NCI-H345 treated with DMSO at 0.1 percent for 48 hours (cell line): ENCODE data around the gene PCBP3.

Experiments used
- DNase-seq: peaks from one replicate; lab custom pipeline; 2025; ENCODE audit not compliant: unreplicated experiment; lab: John Stamatoyannopoulos, UW

PCBP3 gene

DNA sequence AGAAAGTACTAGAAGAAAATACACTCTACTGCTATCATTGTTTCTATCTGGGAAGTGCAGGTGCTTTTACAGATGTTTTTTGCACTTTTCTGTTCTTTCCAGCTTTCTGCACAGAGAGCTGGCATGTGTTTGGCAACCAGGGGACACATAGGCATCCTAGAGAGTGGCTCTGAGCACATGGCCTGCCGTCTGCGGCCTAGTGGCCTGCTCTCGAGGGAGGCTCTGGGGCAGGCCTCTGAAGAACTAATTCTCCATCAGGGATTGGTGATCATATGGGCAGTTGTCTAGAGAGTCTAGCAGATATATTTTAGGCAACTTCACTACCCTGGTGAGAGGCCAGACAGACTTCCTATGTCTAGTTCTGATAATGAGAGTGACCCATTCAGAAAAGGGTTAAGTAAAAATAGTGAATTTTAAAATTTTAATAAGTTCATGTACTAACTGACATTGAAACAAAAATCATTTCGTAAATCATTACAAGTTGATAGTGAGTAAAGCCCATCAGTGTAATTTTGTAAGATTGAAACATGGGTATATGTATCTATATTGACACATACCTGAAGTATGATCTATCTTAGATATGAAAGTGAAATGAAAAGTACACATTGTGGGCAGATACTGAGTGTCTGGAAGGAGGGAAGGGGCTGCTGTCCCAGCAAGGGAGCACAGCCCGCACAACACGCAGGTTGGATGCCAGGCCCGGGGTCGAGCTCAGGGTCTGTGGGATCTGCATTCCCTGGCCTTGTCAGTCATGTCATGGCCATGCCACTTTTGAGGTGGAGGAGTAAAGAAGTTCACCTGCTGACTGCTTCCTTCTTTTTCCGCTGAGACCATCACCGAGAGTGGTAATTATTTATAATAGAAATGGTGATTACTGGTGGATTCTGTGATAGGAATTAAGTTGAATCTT is 79.8 kb downstream of the PCBP3 start:
- DNase-seq = no peak

DNA sequence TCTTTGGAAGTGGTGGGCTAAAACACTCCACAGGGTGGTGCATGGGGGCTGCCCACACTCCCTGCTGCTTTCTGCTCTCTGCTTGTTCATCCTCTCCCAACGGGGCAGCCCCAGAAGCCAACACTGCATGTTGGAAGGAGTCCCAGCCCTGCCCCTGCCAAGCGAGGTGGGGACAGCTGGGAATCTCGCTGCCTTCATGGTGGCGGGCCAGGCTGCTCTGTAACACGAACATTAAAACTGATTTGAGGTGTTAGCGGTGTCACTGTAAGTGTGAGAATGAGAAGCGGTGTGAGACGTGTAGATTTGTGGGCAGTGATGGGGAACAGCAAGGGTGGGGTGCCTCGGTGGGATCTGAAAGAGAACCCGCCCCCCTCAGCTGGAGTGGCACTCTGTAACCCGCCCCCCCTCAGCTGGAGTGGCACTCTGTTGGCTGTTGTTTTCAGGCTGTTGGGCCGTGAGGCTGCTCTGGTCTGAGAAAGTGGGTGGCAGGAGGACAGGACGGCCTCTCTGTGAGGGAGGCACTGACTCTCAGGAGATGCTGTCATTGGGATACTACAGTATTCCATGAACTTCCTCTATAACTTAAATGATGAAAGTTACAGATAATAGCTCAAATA is 80.9 kb downstream of the PCBP3 start:
- no peak for DNase-seq

DNA sequence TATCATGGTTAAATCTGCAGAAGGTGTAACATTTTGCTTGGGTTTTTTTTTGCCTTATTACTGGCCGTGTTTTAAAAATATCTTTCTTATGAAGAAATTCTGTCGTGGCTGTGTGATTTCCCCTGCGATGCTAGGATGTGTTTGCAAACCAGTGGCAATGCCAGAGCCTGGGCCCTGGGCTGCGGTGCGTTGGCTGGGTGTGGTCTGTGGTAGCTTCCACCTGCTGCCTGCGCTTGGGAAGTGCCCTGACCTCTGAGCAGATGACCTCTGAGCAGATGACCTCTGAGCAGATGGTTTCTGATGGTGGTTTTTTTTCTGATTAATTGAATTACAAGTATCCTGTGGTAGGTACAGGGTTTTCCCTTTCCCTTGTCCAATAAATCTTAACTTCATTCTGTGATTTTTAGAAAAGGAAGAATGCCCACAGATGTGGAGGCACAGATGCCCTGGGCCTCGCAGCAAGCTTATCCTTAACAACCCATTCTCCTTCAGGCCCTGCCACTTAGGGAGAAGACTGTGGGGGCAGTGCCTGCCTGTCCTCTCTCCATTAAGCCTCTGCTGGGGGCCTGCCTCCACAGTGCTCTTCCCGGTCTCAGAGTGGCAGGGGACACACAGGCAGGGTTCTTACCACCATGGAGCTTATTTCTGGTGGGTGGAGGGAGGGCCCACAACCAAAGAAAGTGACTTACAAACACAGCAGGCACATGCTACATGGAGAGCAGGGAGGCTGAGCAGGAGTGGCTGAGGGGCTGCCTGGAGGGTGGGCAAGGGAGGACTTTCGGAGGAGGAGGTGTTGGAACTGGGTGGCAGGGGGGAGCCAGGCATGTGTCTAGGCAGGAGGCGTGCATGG is 81.7 kb downstream of the PCBP3 start:
- no peak for DNase-seq

DNA sequence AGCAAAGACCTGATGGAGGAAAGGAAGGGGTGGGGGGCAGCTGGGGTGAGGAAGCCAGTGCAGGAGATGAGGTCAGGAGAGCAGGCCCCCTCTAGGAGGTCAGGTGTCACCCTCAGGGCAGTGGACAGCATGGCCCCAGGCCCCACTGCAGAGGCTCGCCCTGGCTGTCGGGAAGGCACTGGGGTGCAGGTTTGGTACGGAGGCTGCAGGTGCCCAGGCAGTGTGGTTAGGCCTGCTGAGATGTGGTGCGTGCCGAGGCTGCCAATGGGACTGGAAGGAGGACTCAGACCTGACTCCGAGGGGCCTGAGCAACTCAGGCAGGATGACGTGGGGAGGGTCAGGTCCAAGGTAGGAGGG is 82.3 kb downstream of the PCBP3 start:
- no peak for DNase-seq

DNA sequence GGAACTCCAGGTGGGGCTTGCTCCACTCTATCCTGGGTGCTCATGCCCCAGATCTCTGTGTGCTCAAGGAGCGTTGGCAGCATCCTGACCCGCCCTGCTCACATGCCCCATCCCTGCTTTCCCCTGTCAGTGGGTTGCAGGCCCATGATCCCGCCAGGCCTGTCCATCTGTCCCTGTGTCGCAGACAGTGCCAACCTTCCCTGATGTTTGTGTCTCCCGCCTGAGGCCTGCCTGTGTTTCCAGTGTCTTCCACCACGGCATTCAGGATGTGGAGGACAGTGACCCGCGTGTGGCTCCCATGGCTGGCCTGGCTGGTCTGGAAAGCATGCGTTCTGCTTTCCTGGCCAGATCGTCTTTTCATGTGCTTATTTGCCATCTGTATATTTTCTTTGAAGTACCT is 82.9 kb downstream of the PCBP3 start:
- DNase-seq = no peak

DNA sequence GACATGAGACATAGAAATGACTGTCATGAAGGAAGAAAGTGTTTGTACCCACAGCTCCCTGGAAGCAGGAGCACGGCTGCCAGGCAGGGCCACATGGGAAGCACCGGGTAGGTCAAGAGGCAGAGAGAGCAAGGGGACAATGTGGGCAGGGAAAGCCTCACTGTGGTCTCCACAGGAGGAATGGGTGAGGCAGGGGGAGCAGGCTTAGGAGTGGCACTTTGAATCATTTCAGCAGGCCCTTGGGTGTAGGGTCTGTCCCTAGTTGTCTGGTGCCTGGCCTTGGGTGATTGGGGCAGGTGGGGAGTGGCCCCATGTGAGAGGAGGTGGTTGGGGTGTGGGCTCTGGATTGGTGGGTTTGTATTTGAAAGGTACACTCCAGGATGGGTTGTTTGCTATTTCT is 83.9 kb downstream of the PCBP3 start:
- no peak for DNase-seq

DNA sequence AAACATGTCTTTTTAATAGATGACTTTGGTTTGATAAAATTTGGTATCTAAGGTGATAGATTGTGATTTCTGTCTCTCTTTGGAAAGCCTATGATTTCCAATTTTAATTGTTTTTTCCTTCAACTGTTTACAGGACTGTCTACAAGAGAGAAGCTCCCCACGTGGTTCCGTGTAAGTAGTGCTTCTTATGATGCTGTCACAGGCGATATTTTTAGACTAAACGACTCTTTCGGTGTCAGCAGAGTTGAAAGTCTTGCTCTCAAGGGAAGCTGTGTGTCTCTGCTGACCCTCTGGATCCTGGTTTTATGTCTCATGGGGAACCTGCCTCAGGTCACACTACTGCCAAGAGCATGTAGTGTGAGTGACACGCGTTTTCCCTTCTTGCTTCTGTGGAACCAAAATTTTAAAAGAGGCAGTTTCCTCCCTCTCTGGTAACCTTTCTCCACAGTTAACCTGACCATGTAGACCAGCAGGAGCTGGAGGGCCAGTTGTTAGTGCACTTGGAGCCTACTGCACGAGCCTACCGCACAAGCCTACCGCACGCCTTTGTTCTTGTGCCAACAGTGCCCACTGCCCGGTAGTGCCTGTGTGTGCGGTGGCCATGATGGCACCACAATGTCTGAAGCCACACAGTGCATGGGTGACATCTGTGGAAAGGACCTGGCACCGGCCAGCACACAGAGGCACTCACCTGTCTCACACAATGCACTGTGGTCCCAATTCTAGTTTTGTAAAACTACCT is 91.9 kb downstream of the PCBP3 start:
- no peak for DNase-seq

DNA sequence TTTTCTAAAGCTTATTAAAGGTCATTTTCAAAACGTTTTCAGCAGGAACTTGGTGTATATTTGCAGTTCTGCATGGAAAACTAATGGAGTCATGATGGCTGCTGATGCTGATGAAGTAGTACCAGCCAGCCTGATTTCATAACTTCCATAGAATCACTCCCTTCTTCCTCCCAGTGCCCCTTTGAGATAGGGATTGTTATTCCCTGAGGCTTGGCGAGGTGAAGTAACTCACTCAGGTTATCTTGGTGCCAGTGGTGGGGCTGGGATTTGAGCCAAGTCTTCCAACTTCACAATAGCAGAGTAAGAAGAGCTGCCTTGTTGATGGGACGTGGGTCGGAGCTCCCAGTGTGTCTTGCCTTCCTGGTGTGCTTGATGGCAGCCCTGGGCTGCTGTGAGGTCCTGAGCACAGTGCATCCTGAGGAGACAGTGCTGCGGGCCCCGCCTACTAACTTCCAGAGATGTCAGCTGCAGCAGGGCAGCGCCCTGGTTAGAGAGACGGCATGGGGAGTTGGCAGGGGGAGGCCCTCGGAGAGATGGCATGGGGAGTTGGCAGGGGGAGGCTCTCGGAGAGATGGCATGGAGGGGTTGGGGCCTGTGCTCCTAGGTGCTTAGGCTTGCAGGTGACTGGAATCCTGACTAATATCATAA is 92.6 kb downstream of the PCBP3 start:
- no peak for DNase-seq

DNA sequence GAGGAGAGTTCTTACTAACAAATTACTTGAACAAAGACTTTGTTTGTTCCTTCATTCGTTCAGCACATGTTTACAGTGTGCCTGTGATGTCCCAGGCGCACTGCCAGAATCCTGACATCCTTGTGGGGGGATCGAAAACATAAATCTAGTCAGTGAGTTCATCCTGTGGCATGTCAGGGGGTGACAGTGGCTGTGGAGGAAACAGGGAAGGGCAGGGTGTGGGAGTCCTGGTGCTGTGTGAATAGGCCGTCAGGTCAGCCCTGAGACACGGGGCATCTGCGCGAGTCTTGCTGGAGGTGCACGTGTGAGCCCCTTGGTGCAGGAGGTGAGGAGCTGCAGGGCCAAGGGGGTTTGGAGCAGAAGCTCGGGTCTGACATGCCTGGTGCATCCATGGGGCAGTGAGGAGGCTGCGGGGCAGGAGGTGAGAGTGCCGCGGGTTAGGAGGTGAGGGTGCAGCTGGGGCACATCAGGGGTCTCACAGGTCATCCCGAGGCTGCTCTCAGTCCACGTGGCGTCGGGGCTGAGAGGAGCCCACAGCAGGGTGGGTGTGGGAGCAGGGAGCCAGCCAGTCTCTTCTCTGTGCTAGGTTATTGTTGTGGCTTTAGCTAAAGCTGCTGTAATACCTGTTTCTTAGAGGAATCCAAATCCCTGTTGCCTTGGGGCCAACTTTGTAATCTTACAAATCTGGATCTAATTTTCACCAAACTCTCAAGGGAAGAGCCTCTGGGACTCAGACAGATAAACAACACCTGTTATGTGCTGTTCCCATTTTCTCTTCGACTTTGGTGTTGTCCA is 93.4 kb downstream of the PCBP3 start:
- no peak for DNase-seq

DNA sequence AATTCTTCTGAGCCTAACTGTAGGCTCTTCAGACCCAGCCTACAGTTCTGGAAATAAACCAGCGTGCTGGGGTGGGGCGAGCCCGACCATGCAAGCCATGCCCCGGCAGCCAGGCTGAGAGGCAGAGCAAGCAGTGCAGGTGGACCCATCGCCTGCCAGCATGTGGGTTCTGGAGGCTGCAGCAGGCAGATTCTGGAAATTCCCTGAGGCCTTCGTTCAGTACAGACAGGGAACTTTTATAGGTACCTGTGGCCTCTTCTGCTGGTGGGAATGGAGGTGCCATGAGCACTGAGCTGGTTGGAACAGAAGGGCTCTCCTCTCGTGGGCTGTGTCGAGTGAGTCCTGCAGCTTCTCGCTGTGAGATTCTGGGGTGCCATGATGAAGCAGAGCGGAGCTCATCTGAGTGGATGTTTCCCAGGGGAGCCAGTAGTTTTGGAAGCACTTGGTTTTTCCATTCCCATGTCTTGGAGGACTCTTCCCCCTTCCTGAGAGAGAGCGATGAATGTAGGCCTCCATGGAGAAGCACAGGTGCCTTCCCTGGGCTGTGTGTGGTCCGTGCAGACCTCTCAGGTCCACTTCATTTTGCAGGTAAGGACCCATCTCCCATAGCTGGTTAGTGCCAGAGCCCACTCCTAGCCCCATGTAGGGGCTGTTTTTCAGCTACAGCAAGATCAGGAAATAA is 94.1 kb downstream of the PCBP3 start:
- no peak for DNase-seq

DNA sequence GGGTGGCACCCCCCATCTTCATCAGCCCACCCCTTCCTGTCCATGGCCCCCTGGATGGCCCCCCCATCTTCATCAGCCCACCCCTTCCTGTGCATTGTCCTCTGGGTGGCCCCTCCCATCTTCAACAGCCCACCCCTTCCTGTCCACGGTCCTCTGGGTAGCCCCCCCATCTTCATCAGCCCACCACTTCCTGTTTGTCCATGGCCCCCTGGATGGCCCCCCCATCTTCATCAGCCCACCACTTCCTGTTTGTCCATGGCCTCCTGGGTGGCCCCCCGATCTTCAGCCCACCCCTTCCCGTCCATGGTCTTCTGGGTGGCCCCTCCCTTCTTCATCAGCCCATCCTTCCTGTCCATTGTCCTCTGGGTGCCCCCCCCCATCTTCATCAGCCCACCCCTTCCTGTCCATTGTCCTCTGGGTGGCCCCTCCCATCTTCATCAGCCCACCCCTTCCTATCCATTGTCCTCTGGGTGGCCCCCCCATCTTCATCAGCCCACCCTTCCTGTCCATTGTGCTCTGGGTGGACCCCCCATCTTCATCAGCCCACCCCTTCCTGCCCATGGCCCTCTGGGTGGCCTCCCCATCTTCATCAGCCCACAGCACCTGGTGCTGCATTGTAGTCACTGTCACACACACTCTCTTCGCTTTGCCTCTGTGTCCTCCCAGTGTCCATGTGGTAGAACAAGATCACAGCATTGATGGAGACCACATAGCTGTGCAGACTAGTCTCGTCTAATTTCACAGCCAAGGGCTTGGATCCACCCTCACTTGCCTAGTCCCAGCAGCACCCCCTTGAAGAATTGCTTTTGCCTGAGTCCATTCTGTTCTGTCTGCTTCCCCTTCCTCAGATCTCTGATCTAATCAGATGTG is 95.9 kb downstream of the PCBP3 start:
- no peak for DNase-seq

DNA sequence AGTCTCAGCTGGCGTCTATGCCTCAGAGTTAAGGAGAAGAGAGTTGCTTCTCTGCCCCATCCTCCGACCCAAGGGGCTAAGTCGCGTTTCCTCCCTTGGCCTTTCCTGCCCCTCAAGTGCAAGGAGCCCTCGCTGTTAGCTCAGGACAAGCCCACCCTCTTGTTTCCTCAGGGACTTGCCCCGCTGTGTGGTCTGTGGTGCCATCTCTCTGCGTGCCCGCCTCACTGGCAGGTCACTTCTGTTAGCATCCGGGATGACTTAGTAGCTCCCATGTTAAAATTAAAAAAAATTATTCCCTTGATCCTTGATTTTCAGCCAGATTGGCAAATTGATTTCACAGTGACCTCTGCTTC is 96.5 kb downstream of the PCBP3 start:
- no peak for DNase-seq

DNA sequence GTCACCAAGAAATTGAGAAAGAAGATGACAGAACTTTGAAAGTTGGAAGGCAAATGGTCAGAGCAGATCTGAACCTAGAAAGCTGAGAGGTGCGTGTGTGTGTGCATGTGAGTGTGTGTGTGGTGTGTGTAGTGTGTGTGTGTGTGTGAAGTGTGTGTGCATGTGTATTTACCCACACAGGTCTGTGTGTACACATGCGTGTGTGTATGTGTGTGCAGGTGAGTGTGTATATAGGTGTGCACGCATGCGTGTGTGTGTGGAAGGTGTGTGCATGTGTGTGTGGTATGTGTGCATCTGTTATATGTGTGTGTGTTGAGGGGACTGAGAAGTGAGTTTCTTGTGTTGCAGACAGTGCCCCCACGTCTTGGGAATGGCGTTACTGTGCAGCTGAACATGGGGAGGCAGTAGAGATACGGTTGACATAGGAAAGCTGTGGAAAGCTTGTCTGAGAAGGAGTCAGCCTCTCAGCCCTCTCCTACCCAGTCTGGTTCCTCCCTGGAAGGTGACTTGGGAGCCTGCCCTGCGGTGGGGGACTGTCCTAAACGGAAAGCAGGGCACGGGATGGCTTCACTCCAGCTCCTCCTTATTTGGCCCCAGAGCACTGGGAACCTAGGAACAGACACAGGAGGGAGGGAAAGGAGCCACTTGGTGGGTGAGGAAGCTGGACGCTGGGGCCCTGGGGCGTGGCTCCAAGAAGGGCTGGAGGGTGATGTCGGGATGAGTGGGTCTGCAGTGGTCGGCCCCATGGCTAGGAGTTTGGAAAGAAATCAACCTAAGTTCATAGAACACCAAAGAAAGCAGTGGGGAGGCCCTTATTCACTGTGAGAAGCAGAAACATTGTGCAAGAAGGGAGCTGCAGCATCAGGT is 97.2 kb downstream of the PCBP3 start:
- DNase-seq = no peak

DNA sequence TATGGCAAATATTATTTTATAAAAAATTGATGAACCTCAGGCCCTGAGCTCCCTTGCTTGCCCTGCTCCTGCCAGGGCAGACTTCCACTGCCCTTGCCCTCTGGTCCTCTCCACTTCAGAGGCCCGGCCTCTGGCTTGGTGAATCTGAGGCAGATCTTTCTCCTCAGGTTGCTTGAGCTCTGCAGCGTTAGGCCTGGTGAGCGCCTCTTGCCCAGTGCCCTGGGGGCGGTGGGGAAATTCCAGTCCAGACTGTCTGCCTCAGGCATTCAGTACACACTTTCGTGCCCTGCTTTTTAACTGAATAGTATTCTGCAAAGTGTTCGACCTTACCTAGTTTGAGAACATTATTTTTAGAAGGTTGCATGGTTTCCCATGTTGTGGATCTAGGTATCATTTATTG is 98.2 kb downstream of the PCBP3 start:
- no peak for DNase-seq

DNA sequence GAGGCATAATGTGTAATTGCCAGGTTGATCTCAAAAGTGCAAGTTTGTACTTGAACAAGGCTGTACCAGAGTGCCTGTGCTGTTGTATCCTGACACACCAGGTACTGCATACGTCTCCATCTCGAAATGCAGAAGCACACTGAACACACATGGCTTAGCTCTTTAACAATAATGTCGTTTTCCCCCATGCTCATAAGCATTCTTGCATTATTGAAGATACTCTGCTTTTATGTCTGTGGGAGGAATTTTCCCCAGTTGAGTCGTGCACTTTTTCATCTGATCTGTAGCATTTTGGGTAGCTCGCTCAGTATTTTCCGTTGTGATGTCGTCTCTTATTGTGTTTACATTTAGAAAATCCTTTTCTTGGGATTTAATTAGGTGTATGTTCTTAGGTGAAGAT is 98.7 kb downstream of the PCBP3 start:
- no peak for DNase-seq

DNA sequence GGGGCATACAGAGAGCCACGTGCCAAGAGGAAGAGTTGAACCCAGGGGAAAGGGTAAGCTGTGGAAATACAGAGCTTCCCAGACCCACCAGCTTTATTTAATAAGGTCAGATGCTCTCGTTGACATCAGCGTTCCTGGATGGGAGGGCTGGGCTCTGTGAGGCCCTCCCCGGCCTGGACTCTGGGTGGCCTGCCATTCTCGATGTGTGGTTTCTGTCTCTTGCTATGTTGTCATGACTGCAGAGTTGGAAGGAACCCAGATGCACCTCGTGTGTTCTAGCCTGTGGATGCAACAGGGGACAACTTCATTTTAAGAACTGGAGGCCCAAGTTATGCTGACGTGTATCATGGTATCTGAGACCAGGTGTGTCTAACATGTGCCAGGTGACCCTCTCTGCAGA is 101.7 kb downstream of the PCBP3 start:
- DNase-seq = no peak

DNA sequence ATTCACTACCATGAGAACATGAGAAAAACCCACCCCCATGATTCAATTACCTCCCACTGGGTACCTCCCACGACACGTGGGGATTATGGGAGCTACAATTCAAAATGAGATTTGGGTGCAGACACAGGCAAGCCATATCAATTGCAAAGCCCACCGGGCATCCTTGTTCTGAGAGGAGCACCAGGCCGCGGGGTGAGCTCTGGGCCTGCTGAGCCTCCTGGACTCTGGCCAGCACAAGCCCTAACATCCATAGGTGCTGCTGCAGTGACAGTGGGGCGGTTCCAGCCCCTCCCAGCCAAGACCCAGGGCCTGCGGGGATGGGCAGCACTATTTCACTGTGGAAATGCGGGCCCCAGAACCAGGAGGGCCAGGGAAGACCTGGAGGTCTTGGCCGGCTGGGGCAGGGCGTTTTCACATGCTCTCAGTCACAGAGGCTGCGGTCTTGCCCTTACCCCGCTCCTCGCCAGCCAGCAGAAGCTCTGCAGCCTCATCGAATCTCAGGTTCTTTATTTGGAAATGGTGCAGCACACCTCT is 103.8 kb downstream of the PCBP3 start:
- no peak for DNase-seq
